ENCODE data around the gene PRKAR2B. TPM values are rescaled to one million over a fixed set of nuclear protein-coding genes. Genes with fewer than 3 reads are reported as not detected.

Gene PRKAR2B
- total and polyA plus RNA-seq, 4 donors, result 3.5 to 15.0 (median 5.8) TPM

DNA sequence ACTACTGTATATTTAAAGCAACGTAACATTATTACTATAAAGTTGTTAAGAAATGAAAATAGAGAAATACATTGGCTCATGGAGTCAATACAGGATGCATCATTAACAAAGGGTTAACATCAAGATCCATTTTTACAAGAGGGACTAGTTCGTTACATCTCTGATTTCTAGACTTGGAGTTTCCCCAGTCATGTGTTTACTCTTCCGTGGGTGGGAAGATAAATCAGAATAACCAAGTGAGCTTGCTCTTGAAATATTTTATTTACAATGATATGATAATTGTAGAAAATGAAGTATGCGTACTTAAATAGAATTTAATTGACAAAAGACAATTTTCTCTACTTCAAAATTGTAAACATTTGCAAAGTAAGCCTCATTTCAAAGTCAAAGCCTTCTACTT is 1.0 kb upstream of the PRKAR2B start:
- H3K4me3 ChIP-seq, result no peak overlapping the region
- H3K4me1 ChIP-seq (ENCODE audit: control insufficient read depth in 5 of 5, insufficient read depth in 5 of 5, low read length in 5 of 5), result peaks cover 0 to 11% (median 4%) of the 10 kb centered on the region in 5 donors
- no peak for TF ChIP-seq CTCF (IDR thresholded peaks at IDR 0.05; ENCODE audit: control extremely low read depth, extremely low read depth)
- 66 to 76% methylated on average over 4 of the region's 4 CpGs for WGBS, 2 donors
- H3K9ac ChIP-seq (ENCODE audit: insufficient read depth in 1 of 2, low read length in 2 of 2), result no peak overlapping the region
- H3K9me3 ChIP-seq (ENCODE audit: control insufficient read depth in 4 of 4, insufficient read depth in 3 of 4, low read length in 3 of 4), result no peaks in the 10 kb centered on the region
- DNase-seq (no peak), ATAC-seq (ENCODE audit: insufficient read depth, low FRiP score) (no peak)
- no peaks in the 10 kb centered on the region for H3K27me3 ChIP-seq (ENCODE audit: control insufficient read depth in 3 of 3, insufficient read depth in 3 of 3, low read length in 2 of 3)
- H3K27ac ChIP-seq (ENCODE audit: low read depth in 1 of 2, low read length in 1 of 2), result no peak overlapping the region
- no peaks in the 10 kb centered on the region for H3K36me3 ChIP-seq (ENCODE audit: control insufficient read depth in 4 of 4, insufficient read depth in 4 of 4, low read length in 4 of 4)

DNA sequence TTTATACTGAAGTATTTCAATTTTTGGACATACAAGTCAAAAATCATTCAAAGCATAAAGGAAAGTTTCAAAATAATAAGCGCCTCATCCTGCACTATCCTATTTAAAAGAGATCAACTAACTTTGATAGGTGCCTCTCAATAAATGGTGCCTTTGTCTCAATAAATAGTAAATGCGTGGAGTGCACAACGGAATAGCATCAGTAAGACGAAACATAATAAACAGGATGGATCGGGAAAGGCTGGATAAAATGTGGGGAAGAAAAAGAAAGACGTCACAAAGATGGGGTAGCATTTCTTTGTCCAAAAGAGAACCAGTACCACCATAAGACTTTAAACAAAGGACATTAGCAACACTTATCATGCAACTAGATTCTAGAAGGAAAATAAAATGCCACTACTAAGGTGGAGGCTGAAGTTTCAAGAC is 571 bp upstream of the PRKAR2B start:
- TF ChIP-seq CTCF (IDR thresholded peaks at IDR 0.05; ENCODE audit: control extremely low read depth, extremely low read depth), result no peak
- 45 to 66% methylated on average over 6 of the region's 6 CpGs for WGBS, 2 donors
- H3K4me1 ChIP-seq (ENCODE audit: control insufficient read depth in 5 of 5, insufficient read depth in 5 of 5, low read length in 5 of 5), result peaks cover 0 to 11% (median 5%) of the 10 kb centered on the region in 5 donors
- H3K27me3 ChIP-seq (ENCODE audit: control insufficient read depth in 3 of 3, insufficient read depth in 3 of 3, low read length in 2 of 3), result no peaks in the 10 kb centered on the region
- no peaks in the 10 kb centered on the region for H3K9me3 ChIP-seq (ENCODE audit: control insufficient read depth in 4 of 4, insufficient read depth in 3 of 4, low read length in 3 of 4)
- peak overlapping the region; percentile 51 to 54 for H3K27ac ChIP-seq (ENCODE audit: low read depth in 1 of 2, low read length in 1 of 2)
- ATAC-seq (ENCODE audit: insufficient read depth, low FRiP score) (no peak), DNase-seq (peak in 1 of 3 donors; percentile 62)
- peak overlapping the region; percentile 51 for H3K4me3 ChIP-seq
- H3K9ac ChIP-seq (ENCODE audit: insufficient read depth in 1 of 2, low read length in 2 of 2), result peak overlapping the region in 1 of 2 donors; percentile 71
- no peaks in the 10 kb centered on the region for H3K36me3 ChIP-seq (ENCODE audit: control insufficient read depth in 4 of 4, insufficient read depth in 4 of 4, low read length in 4 of 4)

GRCh38 chr7:107045195-107045960 is 873 bp downstream of the PRKAR2B start:
- peak overlapping the region in 1 of 2 donors; percentile 3 for H3K27ac ChIP-seq (ENCODE audit: low read depth in 1 of 2, low read length in 1 of 2)
- H3K4me3 ChIP-seq, result peak overlapping the region; percentile 51
- peaks cover 0 to 11% (median 5%) of the 10 kb centered on the region in 5 donors for H3K4me1 ChIP-seq (ENCODE audit: control insufficient read depth in 5 of 5, insufficient read depth in 5 of 5, low read length in 5 of 5)
- ATAC-seq (ENCODE audit: insufficient read depth, low FRiP score) (no peak), DNase-seq (peak; percentile 17 to 40 (median 25))
- 4% methylated on average over 27 to 29 of the region's 29 CpGs for WGBS, 2 donors
- no peak for TF ChIP-seq CTCF (IDR thresholded peaks at IDR 0.05; ENCODE audit: control extremely low read depth, extremely low read depth)
- H3K9ac ChIP-seq (ENCODE audit: insufficient read depth in 1 of 2, low read length in 2 of 2), result peak overlapping the region; percentile 27 to 79
- no peaks in the 10 kb centered on the region for H3K9me3 ChIP-seq (ENCODE audit: control insufficient read depth in 4 of 4, insufficient read depth in 3 of 4, low read length in 3 of 4)
- H3K36me3 ChIP-seq (ENCODE audit: control insufficient read depth in 4 of 4, insufficient read depth in 4 of 4, low read length in 4 of 4), result no peaks in the 10 kb centered on the region
- no peaks in the 10 kb centered on the region for H3K27me3 ChIP-seq (ENCODE audit: control insufficient read depth in 3 of 3, insufficient read depth in 3 of 3, low read length in 2 of 3)
